Erythroblast (primary cell): Measurements from ENCODE around the gene RAD51B.

Source experiments
- DNase-seq, 2 experiments: peaks; one replicate each; lab custom pipeline; 2025; lab: John Stamatoyannopoulos, UW
- GATA1 ChIP-seq: IDR thresholded peaks from 2 replicates; pipeline ENCODE4 v1.6.1; 2011; ENCODE audit warnings: low read depth, mild to moderate bottlenecking, control low read depth, low read length, moderate library complexity
- POLR2A ChIP-seq: IDR thresholded peaks from 2 replicates; pipeline ENCODE4 v1.6.1; 2011; ENCODE audit warnings: mild to moderate bottlenecking, low read length

Gene RAD51B

GRCh38 chr14:68675233-68675577 lies 855.6 kb downstream of the RAD51B start:
- no peak for DNase-seq
- no peak for TF ChIP-seq GATA1
- no peak for TF ChIP-seq POLR2A

DNA sequence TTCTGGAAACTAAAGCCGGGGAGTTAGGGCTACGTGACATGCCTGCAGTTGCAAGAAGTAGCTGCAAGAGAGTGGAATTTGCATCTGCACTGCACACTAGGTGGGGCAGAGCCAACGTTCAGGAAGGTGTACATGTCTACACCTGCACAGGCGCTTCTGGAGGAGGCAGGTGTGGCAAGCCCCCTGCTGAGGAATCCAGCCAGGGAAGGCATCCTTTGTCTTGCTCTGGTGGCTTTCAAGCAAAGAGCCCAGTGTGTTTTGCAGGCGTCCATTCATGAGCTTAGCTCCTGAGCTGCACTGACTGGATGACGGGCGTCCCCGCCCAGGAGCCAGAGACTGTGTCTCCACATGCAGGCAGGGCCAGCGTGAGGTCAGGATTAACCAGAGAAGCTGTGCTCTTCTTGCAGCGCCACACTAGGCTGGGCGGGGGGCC lies 856.9 kb downstream of the RAD51B start:
- no peak for TF ChIP-seq GATA1
- no peak for TF ChIP-seq POLR2A

DNA sequence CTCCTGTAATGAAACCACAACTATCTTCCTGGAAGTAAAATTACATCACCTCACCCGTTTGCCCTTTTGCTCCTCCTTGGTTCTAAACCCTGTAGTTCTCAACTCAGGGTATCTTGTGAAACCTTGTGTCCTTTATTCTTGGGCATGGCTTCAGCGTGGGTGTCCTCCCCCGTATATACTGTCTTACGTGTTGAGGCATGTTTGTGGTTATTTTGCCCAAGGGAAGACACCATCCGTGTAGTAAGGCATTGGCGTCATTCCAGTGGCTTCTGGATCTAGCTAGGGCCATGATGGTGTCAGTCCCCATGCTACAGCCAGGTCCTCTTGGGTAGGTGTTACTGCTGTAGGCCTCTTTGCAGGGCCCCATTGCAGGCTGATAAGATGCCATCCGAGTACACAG lies 857.9 kb downstream of the RAD51B start:
- no peak for TF ChIP-seq POLR2A
- no peak for TF ChIP-seq GATA1
- no peak for DNase-seq

More for the DNA sequence above, 856.9 kb downstream of the RAD51B start:
- no peak for DNase-seq

DNA sequence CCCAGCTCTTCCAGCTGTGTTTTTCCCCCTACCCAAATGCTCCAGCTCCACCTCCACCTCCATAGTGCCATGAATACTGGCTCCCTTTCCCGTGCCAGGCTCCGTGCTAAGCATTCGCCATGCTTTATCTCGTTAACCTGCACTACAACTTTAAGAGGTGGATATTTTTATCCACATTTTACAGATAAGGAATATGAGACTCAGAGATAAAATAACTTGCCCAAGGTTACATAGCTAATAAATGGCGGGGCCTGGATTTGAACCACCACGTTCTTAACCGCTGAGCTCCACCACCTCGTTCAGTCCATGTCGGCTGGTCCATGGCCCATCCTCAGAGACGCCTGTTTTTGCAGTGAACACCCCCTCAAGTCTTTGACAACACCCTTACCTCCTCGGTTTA lies 858.3 kb downstream of the RAD51B start:
- no peak for TF ChIP-seq GATA1
- TF ChIP-seq POLR2A: no peak
- no peak for DNase-seq

- no peak for TF ChIP-seq POLR2A
- TF ChIP-seq GATA1: no peak
- no peak for DNase-seq
Observed at GRCh38 chr14:68678471-68678870, 858.9 kb downstream of the RAD51B start.

- no peak for TF ChIP-seq POLR2A
- no peak for TF ChIP-seq GATA1
- DNase-seq: no peak
Observed at GRCh38 chr14:68679301-68679700, 859.7 kb downstream of the RAD51B start.

DNA sequence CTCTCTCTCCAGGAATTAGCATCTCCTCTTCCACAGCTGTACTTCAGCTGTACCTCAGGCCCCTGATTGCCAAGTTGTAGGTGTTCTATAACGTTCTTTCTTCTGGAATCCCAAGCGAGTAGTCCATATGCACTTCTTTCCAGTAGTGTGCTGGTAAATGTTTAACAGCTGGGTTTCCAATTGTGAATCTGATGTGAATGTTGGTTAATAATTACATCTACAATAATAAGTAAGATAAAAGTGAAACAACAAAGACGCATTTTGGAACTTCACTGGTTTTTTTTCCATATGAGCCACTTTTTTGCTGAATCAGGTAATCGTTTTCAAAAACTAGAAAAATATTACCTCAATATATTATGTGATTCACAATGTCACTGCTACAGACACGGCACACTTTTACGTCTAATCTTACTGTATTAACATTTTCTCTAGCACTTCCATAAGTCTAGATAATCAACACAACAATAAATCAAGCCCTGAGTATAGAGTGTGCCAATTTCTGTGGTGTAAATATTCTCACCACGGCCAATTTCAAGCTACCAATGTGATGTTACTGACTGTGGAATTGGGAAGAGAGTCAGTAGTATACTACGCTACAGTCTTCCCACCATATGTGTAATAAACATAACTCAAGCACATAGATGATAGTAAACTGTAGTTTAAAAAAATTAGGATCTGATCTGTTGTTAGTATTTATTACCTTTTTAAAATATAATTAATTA lies 860.3 kb downstream of the RAD51B start:
- no peak for DNase-seq
- no peak for TF ChIP-seq POLR2A
- TF ChIP-seq GATA1: no peak

DNA sequence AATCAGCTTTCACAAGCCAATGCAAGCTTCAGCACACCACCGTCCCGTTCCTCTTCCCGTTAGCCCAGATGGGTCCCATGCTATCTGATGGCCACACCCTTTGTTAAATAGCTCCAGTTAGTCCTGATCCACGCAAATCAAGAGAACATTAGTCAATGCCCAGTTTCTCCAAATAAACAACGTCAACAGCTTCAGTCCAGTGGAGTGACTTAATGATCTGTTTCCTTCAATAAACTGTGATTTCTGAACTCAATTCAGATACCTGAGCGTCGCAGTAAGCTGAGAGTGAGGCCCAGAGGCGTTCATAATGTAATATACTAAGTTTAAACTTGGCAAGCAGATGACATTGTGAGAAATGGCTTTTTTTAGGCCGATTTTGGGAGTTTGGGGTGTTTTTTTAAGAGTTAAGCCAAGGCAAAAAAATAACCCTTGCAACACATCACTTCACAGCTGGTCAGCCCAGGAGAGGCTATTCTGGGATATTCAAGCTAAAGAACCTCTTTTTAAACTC lies 861.0 kb downstream of the RAD51B start:
- TF ChIP-seq POLR2A (no peak), GATA1 (no peak)
- no peak for DNase-seq

DNA sequence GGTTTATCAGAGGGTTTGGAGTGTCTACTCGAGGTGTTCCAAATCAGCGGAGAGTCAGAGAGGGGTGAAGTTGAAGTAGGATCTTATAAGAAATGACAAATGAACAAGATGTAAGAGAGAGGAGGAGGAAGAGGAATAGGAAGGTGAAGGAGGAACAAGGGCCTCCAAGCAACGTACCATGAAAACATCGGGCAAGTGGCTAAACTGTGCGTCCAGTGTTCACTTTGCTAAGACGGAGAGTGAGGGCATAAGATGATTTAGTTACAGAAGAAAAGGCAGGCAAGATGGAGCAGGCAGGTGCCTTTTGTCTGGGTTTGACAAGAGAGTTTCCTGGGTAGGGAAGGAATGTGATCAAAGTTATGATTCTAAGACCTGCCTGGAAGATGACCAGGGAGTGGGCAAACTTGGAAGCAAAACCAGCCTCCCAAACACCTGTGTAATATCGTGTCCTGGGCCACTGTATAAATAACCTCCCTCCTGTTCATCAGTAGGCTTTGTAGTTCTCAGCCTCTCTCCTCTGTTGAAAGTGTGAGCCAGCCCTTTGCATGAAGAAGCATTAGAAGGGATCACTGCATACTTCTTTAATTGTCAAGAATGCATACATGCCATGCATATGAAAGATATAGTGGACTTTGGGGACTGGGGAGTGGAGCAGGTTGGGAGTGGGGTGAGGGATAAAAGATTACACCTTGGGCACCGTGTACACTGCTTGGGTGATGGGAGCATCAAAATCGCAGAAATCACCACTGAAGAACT lies 861.9 kb downstream of the RAD51B start:
- TF ChIP-seq GATA1 (no peak), POLR2A (no peak)
- DNase-seq: no peak

- no peak for TF ChIP-seq POLR2A
- no peak for TF ChIP-seq GATA1
- no peak for DNase-seq
Observed at GRCh38 chr14:68682166-68683103, 862.9 kb downstream of the RAD51B start.

DNA sequence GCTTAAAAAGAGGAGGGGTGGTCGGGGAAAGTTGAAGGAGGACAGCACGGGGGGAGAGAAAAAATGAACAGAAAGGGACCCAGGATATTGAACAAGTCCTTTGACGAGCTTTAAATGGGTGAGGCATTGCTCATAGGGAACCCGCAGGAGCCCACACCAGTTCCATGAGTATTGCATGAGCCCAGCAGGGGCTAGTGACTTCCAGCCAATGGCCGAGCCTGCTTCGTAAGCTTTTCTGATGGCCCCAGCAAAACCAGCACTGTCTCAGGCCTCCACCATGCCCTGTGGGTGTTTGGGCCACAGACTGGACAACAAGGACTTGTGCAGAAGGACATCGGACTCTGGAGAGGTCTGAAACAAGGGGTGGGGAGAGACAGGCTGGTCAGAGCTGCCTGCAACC lies 863.7 kb downstream of the RAD51B start:
- no peak for DNase-seq

GRCh38 chr14:68684466-68685418 lies 865.2 kb downstream of the RAD51B start:
- DNase-seq: no peak
- no peak for TF ChIP-seq GATA1
- TF ChIP-seq POLR2A: no peak

More for the DNA sequence above, 863.7 kb downstream of the RAD51B start:
- no peak for TF ChIP-seq GATA1
- no peak for TF ChIP-seq POLR2A
